Trophoblast cell (in vitro differentiated cells and primary cell): ENCODE measurements around the gene TSC22D2.

Experiments
- DNase-seq, 2 donors: peaks; one replicate each; pipeline ENCODE4 v3.0.0-alpha.2; 2016
- H2AFZ ChIP-seq: 2 replicates; pipeline ENCODE4 v1.6.1; 2013; ENCODE audit warnings: low read length, moderate library complexity, mild to moderate bottlenecking; ENCODE audit not compliant: insufficient read depth, poor library complexity
- H2AK5ac ChIP-seq: 2 replicates; pipeline ENCODE4 v1.6.1; 2013; ENCODE audit warnings: mild to moderate bottlenecking, low read length
- H2BK120ac ChIP-seq: 2 replicates; pipeline ENCODE4 v1.6.1; 2013; ENCODE audit warnings: low read length, mild to moderate bottlenecking, moderate library complexity; ENCODE audit not compliant: insufficient read depth, poor library complexity
- H2BK12ac ChIP-seq: 2 replicates; pipeline ENCODE4 v1.6.1; 2013; ENCODE audit warnings: mild to moderate bottlenecking, low read length, moderate library complexity
- H2BK5ac ChIP-seq: 2 replicates; pipeline ENCODE4 v1.6.1; 2013; ENCODE audit warnings: low read length, low read depth, moderate library complexity, mild to moderate bottlenecking; ENCODE audit not compliant: poor library complexity
- H3K14ac ChIP-seq: 2 replicates; pipeline ENCODE4 v1.6.1; 2013; ENCODE audit warnings: mild to moderate bottlenecking, low read length
- H3K18ac ChIP-seq: 2 replicates; pipeline ENCODE4 v1.6.1; 2013; ENCODE audit warnings: mild to moderate bottlenecking, low read length
- H3K23ac ChIP-seq: 2 replicates; pipeline ENCODE4 v1.6.1; 2013; ENCODE audit warnings: low read length
- H3K27ac ChIP-seq: 2 replicates; pipeline ENCODE4 v1.5.1; 2013; ENCODE audit warnings: low read depth, mild to moderate bottlenecking, inconsistent platforms, low read length, moderate library complexity
- H3K27me3 ChIP-seq: 2 replicates; pipeline ENCODE4 v1.6.1; 2013; ENCODE audit warnings: inconsistent platforms, mild to moderate bottlenecking, low read length, moderate library complexity; ENCODE audit not compliant: insufficient read depth
- H3K36me3 ChIP-seq, 2 experiments: 1 replicate in 1 of 2; 2 replicates in 1 of 2; pipeline ENCODE4 v1.6.1; 2013; ENCODE audit warnings: low read length in 2 of 2, mild to moderate bottlenecking in 2 of 2, moderate library complexity in 1 of 2; ENCODE audit not compliant: insufficient read depth in 2 of 2, control insufficient read depth in 1 of 2
- H3K4ac ChIP-seq: 2 replicates; pipeline ENCODE4 v1.6.1; 2013; ENCODE audit warnings: low read depth, mild to moderate bottlenecking, low read length, moderate library complexity
- H3K4me1 ChIP-seq, 2 experiments: 1 replicate in 1 of 2; 2 replicates in 1 of 2; pipeline ENCODE4 v1.6.1; 2013; ENCODE audit warnings: low read length in 2 of 2, mild to moderate bottlenecking in 2 of 2, moderate library complexity in 1 of 2; ENCODE audit not compliant: insufficient read depth in 2 of 2, control insufficient read depth in 1 of 2
- H3K4me2 ChIP-seq: 2 replicates; pipeline ENCODE4 v1.6.1; 2013; ENCODE audit warnings: inconsistent platforms, mild to moderate bottlenecking, low read length, moderate library complexity
- H3K4me3 ChIP-seq: 2 replicates; pipeline ENCODE4 v1.5.1; 2013; ENCODE audit warnings: mild to moderate bottlenecking, low read depth, low read length, inconsistent platforms
- H3K79me1 ChIP-seq: one replicate; pipeline ENCODE4 v1.6.1; 2013; ENCODE audit warnings: low read length
- H3K79me2 ChIP-seq: 2 replicates; pipeline ENCODE4 v1.6.1; 2013; ENCODE audit warnings: low read length, mild to moderate bottlenecking; ENCODE audit not compliant: control insufficient read depth, insufficient read depth, poor library complexity
- H3K9ac ChIP-seq: 2 replicates; pipeline ENCODE4 v1.6.1; 2013; ENCODE audit warnings: mild to moderate bottlenecking, low read length
- H3K9me3 ChIP-seq: 2 replicates; pipeline ENCODE4 v1.6.1; 2013; ENCODE audit warnings: low read depth, mild to moderate bottlenecking, control low read depth, inconsistent platforms, low read length; ENCODE audit not compliant: insufficient read depth
- H4K12ac ChIP-seq: 2 replicates; pipeline ENCODE4 v1.6.1; 2013; ENCODE audit warnings: low read depth, mild to moderate bottlenecking, low read length, moderate library complexity
- H4K8ac ChIP-seq: 2 replicates; pipeline ENCODE4 v1.6.1; 2013; ENCODE audit warnings: low read depth, mild to moderate bottlenecking, low read length, moderate library complexity
- H4K91ac ChIP-seq: one replicate; pipeline ENCODE4 v1.6.1; 2013; ENCODE audit warnings: low read depth, mild to moderate bottlenecking, low read length, moderate library complexity
- WGBS: extraction: QIAGEN DNeasy Blood & Tissue Kit; methylation state at CpG from one replicate; pipeline ENCODE4 v1.1.7; 2013; ENCODE audit warnings: missing lambda C conversion rate; ENCODE audit not compliant: insufficient read length, insufficient coverage; ENCODE audit errors: extremely low coverage; 5-methylcytosine and 5-hydroxymethylcytosine counted together

The TSC22D2 gene

GRCh38 chr3:150504483-150504882, 96.4 kb downstream of the TSC22D2 start:
- Histone ChIP-seq H3K4me2 (no peak overlapping the region), H3K4me3 (no peak overlapping the region), H4K12ac (no peak overlapping the region), H3K4ac (no peak overlapping the region), H3K36me3 (no peaks in the 10 kb centered on the region), H3K79me1 (no peaks in the 10 kb centered on the region), H3K14ac (no peak overlapping the region), H3K23ac (no peak overlapping the region), H4K91ac (no peak overlapping the region), H3K9me3 (peaks cover 9% of the 10 kb centered on the region), H2AK5ac (no peak overlapping the region), H3K18ac (no peak overlapping the region), H4K8ac (no peak overlapping the region), H2BK120ac (no peak overlapping the region), H3K79me2 (no peaks in the 10 kb centered on the region), H3K4me1 (no peaks in the 10 kb centered on the region), H2AFZ (no peak overlapping the region), H3K27ac (no peak overlapping the region), H2BK5ac (no peak overlapping the region), H2BK12ac (no peak overlapping the region), H3K27me3 (no peaks in the 10 kb centered on the region), H3K9ac (no peak overlapping the region)
- no peak for DNase-seq
- WGBS, result no CpG with 5 or more reads among the region's 3 CpGs

GRCh38 chr3:150508401-150508800, 100.3 kb downstream of the TSC22D2 start:
- no peaks in the 10 kb centered on the region for H3K79me1 ChIP-seq
- no peak for DNase-seq
- H3K9me3 ChIP-seq, result peaks cover 2% of the 10 kb centered on the region
- no peak overlapping the region for H3K4me3 ChIP-seq
- no peak overlapping the region for H3K23ac ChIP-seq
- H4K8ac ChIP-seq, result no peak overlapping the region
- H3K4me2 ChIP-seq, result no peak overlapping the region
- no peak overlapping the region for H3K14ac ChIP-seq
- H4K91ac ChIP-seq, result no peak overlapping the region
- no peaks in the 10 kb centered on the region for H3K36me3 ChIP-seq
- H3K27ac ChIP-seq, result no peak overlapping the region
- no peak overlapping the region for H2BK12ac ChIP-seq
- H3K18ac ChIP-seq, result no peak overlapping the region
- no peak overlapping the region for H4K12ac ChIP-seq
- H3K4me1 ChIP-seq, result no peaks in the 10 kb centered on the region
- H2BK5ac ChIP-seq, result no peak overlapping the region
- no peak overlapping the region for H3K4ac ChIP-seq
- no peak overlapping the region for H3K9ac ChIP-seq
- no peak overlapping the region for H2BK120ac ChIP-seq
- H3K27me3 ChIP-seq, result no peaks in the 10 kb centered on the region
- H2AFZ ChIP-seq, result no peak overlapping the region
- H2AK5ac ChIP-seq, result no peak overlapping the region
- H3K79me2 ChIP-seq, result no peaks in the 10 kb centered on the region

- H3K79me2 ChIP-seq, result no peaks in the 10 kb centered on the region
- no peaks in the 10 kb centered on the region for H3K79me1 ChIP-seq
- H2BK120ac ChIP-seq, result no peak overlapping the region
- no peak overlapping the region for H2BK12ac ChIP-seq
- no peak overlapping the region for H3K4me2 ChIP-seq
- no peak overlapping the region for H3K27ac ChIP-seq
- H3K4ac ChIP-seq, result no peak overlapping the region
- H3K23ac ChIP-seq, result no peak overlapping the region
- no peak overlapping the region for H2AK5ac ChIP-seq
- no peak overlapping the region for H4K91ac ChIP-seq
- H3K27me3 ChIP-seq, result no peaks in the 10 kb centered on the region
- no peak for DNase-seq
- no peak overlapping the region for H3K4me3 ChIP-seq
- no peak overlapping the region for H3K18ac ChIP-seq
- H2BK5ac ChIP-seq, result no peak overlapping the region
- no peaks in the 10 kb centered on the region for H3K4me1 ChIP-seq
- H3K36me3 ChIP-seq, result no peaks in the 10 kb centered on the region
- no peak overlapping the region for H4K12ac ChIP-seq
- no peak overlapping the region for H3K14ac ChIP-seq
- H3K9ac ChIP-seq, result no peak overlapping the region
- no peak overlapping the region for H4K8ac ChIP-seq
- no peak overlapping the region for H2AFZ ChIP-seq
- WGBS, result no CpG with 5 or more reads among the region's 2 CpGs
- H3K9me3 ChIP-seq, result peaks cover under 1% of the 10 kb centered on the region
Observed at GRCh38 chr3:150509780-150510179, 101.7 kb downstream of the TSC22D2 start.

- Histone ChIP-seq H4K8ac (no peak overlapping the region), H3K4me3 (no peak overlapping the region), H3K36me3 (no peaks in the 10 kb centered on the region), H3K4me2 (no peak overlapping the region), H3K9me3 (no peaks in the 10 kb centered on the region), H3K18ac (no peak overlapping the region), H3K27ac (no peak overlapping the region), H3K27me3 (no peaks in the 10 kb centered on the region), H3K79me1 (no peaks in the 10 kb centered on the region), H3K9ac (no peak overlapping the region), H2AFZ (no peak overlapping the region), H3K4ac (no peak overlapping the region), H2AK5ac (no peak overlapping the region), H2BK5ac (no peak overlapping the region), H3K79me2 (no peaks in the 10 kb centered on the region), H3K14ac (no peak overlapping the region), H4K91ac (no peak overlapping the region), H3K23ac (no peak overlapping the region), H4K12ac (no peak overlapping the region), H3K4me1 (no peaks in the 10 kb centered on the region), H2BK12ac (no peak overlapping the region), H2BK120ac (no peak overlapping the region)
- no CpG with 5 or more reads among the region's 4 CpGs for WGBS
- no peak for DNase-seq
Observed at GRCh38 chr3:150511122-150511821, 103.2 kb downstream of the TSC22D2 start.
